Activated T-cell treated with anti-CD3 and anti-CD28 coated beads, Interleukin-2, amount 50 U/mL, for 72 hours (primary cell): ENCODE data around the gene SCARB2. TPM values are rescaled to one million over a fixed set of nuclear protein-coding genes. Genes with fewer than 3 reads are reported as not detected.

Experiments
- ATAC-seq, 2 donors: fragments of 150-1000 bp; cut with Tn5 transposase; replicated peaks in 1 of 2; 2 replicates each; pipeline ENCODE4 v1.10.0; 2021; ENCODE audit warnings: moderate library complexity in 2 of 2, mild to moderate bottlenecking in 1 of 2
- DNase-seq, 2 donors: peaks; one replicate each; pipeline ENCODE4 v3.0.0; 2021 to 2022; ENCODE audit warnings: mixed read lengths in 1 of 2
- H3K27ac Mint-ChIP-seq: one replicate; pipeline ENCODE4 v1.8.0; 2022; ENCODE audit warnings: mild to moderate bottlenecking, moderate library complexity, mixed read lengths
- H3K27me3 Mint-ChIP-seq: one replicate; pipeline ENCODE4 v1.8.0; 2022; ENCODE audit warnings: low read depth, mixed read lengths
- H3K36me3 Mint-ChIP-seq, 2 donors: one replicate each; pipeline ENCODE4 v1.8.0; 2022; ENCODE audit warnings: mixed read lengths in 2 of 2, mild to moderate bottlenecking in 1 of 2; ENCODE audit not compliant: insufficient read depth in 2 of 2
- H3K4me1 Mint-ChIP-seq: one replicate; pipeline ENCODE4 v1.8.0; 2022; ENCODE audit warnings: low read depth, mixed read lengths
- H3K4me3 Mint-ChIP-seq, 2 donors: one replicate each; pipeline ENCODE4 v1.8.0; 2022; ENCODE audit warnings: mild to moderate bottlenecking in 2 of 2, mixed read lengths in 2 of 2, moderate library complexity in 2 of 2
- H3K9me3 Mint-ChIP-seq, 2 donors: one replicate each; pipeline ENCODE4 v1.8.0; 2022; ENCODE audit warnings: mixed read lengths in 2 of 2
- total RNA-seq, 2 donors: library from RNA; stranded (reverse); gene quantifications; one replicate each; pipeline ENCODE4 v1.2.3, GENCODE V29; 2022

The SCARB2 gene
- total RNA-seq, 2 donors from 2014 or later: 5.1 to 8.1 TPM

GRCh38 chr4:76216975-76217814, 3.6 kb upstream of the SCARB2 start:
- H3K4me1 Mint-ChIP-seq: peaks cover 27% of the 10 kb centered on the region
- H3K9me3 Mint-ChIP-seq: no peaks in the 10 kb centered on the region
- H3K36me3 Mint-ChIP-seq: peaks cover 0 to 3% of the 10 kb centered on the region in 2 donors
- H3K27me3 Mint-ChIP-seq: no peaks in the 10 kb centered on the region
- ATAC-seq (no peak), DNase-seq (no peak)
- no peak overlapping the region for H3K27ac Mint-ChIP-seq
- no peak overlapping the region for H3K4me3 Mint-ChIP-seq

- no peak for ATAC-seq
- H3K27me3 Mint-ChIP-seq: no peaks in the 10 kb centered on the region
These were observed 2.9 kb upstream of the SCARB2 start for GRCh38 chr4:76216524-76216923.

GRCh38 chr4:76215077-76215476, 1.5 kb upstream of the SCARB2 start:
- no peaks in the 10 kb centered on the region for H3K27me3 Mint-ChIP-seq
- ATAC-seq (no peak), DNase-seq (no peak)
- no peak overlapping the region for H3K4me3 Mint-ChIP-seq
- H3K4me1 Mint-ChIP-seq: peaks cover 27% of the 10 kb centered on the region
- H3K27ac Mint-ChIP-seq: no peak overlapping the region
- no peaks in the 10 kb centered on the region for H3K9me3 Mint-ChIP-seq
- H3K36me3 Mint-ChIP-seq: peaks cover 0 to 3% of the 10 kb centered on the region in 2 donors

More at GRCh38 chr4:76216524-76216923, 2.9 kb upstream of the SCARB2 start:
- no peaks in the 10 kb centered on the region for H3K9me3 Mint-ChIP-seq
- peaks cover 0 to 3% of the 10 kb centered on the region in 2 donors for H3K36me3 Mint-ChIP-seq
- no peak overlapping the region for H3K4me3 Mint-ChIP-seq
- no peak overlapping the region for H3K27ac Mint-ChIP-seq
- H3K4me1 Mint-ChIP-seq: peaks cover 27% of the 10 kb centered on the region
- no peak for DNase-seq

- Mint-ChIP-seq H3K36me3 (peaks cover 0 to 3% of the 10 kb centered on the region in 2 donors), H3K4me1 (peaks cover 24% of the 10 kb centered on the region), H3K4me3 (peak overlapping the region; percentile 89 to 92), H3K27me3 (no peaks in the 10 kb centered on the region), H3K27ac (peak overlapping the region; percentile 40), H3K9me3 (no peaks in the 10 kb centered on the region)
- DNase-seq: no peak
- ATAC-seq: peak in 1 of 2 donors; percentile 1
These were observed 602 bp upstream of the SCARB2 start for GRCh38 chr4:76214177-76214675.

GRCh38 chr4:76212851-76213414, 691 bp downstream of the SCARB2 start:
- Mint-ChIP-seq H3K27ac (peak overlapping the region; percentile 11), H3K4me1 (peaks cover 31% of the 10 kb centered on the region), H3K4me3 (peak overlapping the region; percentile 78), H3K36me3 (peaks cover 0 to 3% of the 10 kb centered on the region in 2 donors), H3K27me3 (no peaks in the 10 kb centered on the region), H3K9me3 (no peaks in the 10 kb centered on the region)
- peak; percentile 24 to 41 for ATAC-seq
- peak; percentile 47 to 56 for DNase-seq

- no peaks in the 10 kb centered on the region for H3K9me3 Mint-ChIP-seq
- ATAC-seq: no peak
- H3K36me3 Mint-ChIP-seq: peaks cover 0 to 3% of the 10 kb centered on the region in 2 donors
- peak overlapping the region; percentile 78 for H3K4me3 Mint-ChIP-seq
- H3K4me1 Mint-ChIP-seq: peaks cover 31% of the 10 kb centered on the region
- no peaks in the 10 kb centered on the region for H3K27me3 Mint-ChIP-seq
- DNase-seq: no peak
- H3K27ac Mint-ChIP-seq: peak overlapping the region; percentile 11
These were observed 1.6 kb downstream of the SCARB2 start for GRCh38 chr4:76211769-76212708.

GRCh38 chr4:76210452-76210851, 3.2 kb downstream of the SCARB2 start:
- no peak for DNase-seq
- Mint-ChIP-seq H3K9me3 (no peaks in the 10 kb centered on the region), H3K4me3 (peak overlapping the region in 1 of 2 donors; percentile 11), H3K36me3 (peaks cover 0 to 3% of the 10 kb centered on the region in 2 donors), H3K27me3 (no peaks in the 10 kb centered on the region), H3K4me1 (peaks cover 31% of the 10 kb centered on the region), H3K27ac (no peak overlapping the region)
- ATAC-seq: no peak

- ATAC-seq (no peak), DNase-seq (no peak)
- no peak overlapping the region for H3K4me3 Mint-ChIP-seq
- H3K27me3 Mint-ChIP-seq: no peaks in the 10 kb centered on the region
- H3K36me3 Mint-ChIP-seq: peaks cover 0 to 3% of the 10 kb centered on the region in 2 donors
- no peak overlapping the region for H3K27ac Mint-ChIP-seq
- H3K4me1 Mint-ChIP-seq: peaks cover 30% of the 10 kb centered on the region
- no peaks in the 10 kb centered on the region for H3K9me3 Mint-ChIP-seq
These were observed 3.7 kb downstream of the SCARB2 start for GRCh38 chr4:76209881-76210280.

GRCh38 chr4:76208005-76208765, 5.4 kb downstream of the SCARB2 start:
- Mint-ChIP-seq H3K9me3 (no peaks in the 10 kb centered on the region), H3K27me3 (no peaks in the 10 kb centered on the region), H3K4me1 (peaks cover 20% of the 10 kb centered on the region), H3K4me3 (no peak overlapping the region), H3K27ac (peak overlapping the region; percentile 44), H3K36me3 (no peaks in the 10 kb centered on the region)
- DNase-seq: no peak
- ATAC-seq: no peak

- Mint-ChIP-seq H3K9me3 (no peaks in the 10 kb centered on the region), H3K4me3 (no peak overlapping the region), H3K27me3 (no peaks in the 10 kb centered on the region), H3K4me1 (peaks cover 13% of the 10 kb centered on the region), H3K27ac (no peak overlapping the region), H3K36me3 (no peaks in the 10 kb centered on the region)
- ATAC-seq: no peak
- no peak for DNase-seq
These were observed 6.1 kb downstream of the SCARB2 start for GRCh38 chr4:76207549-76207948.

- Mint-ChIP-seq H3K9me3 (no peaks in the 10 kb centered on the region), H3K27ac (no peak overlapping the region), H3K27me3 (no peaks in the 10 kb centered on the region), H3K36me3 (no peaks in the 10 kb centered on the region), H3K4me1 (peaks cover 9% of the 10 kb centered on the region), H3K4me3 (no peak overlapping the region)
- ATAC-seq (no peak), DNase-seq (no peak)
These were observed 7.2 kb downstream of the SCARB2 start for GRCh38 chr4:76206222-76206942.

GRCh38 chr4:76205476-76205875, 8.1 kb downstream of the SCARB2 start:
- no peak for ATAC-seq
- DNase-seq: no peak
- Mint-ChIP-seq H3K36me3 (no peaks in the 10 kb centered on the region), H3K4me1 (peaks cover 18% of the 10 kb centered on the region), H3K27me3 (no peaks in the 10 kb centered on the region), H3K4me3 (no peak overlapping the region), H3K9me3 (no peaks in the 10 kb centered on the region), H3K27ac (no peak overlapping the region)
